ENCODE measurements around the gene CTDSPL2.

Gene CTDSPL2

GRCh38 chr15:44485880-44486279, 58.5 kb downstream of the CTDSPL2 start:
- no peak overlapping the region for H3K4me3 ChIP-seq (ENCODE audit: low read depth, low read length)
- TF ChIP-seq CTCF (IDR thresholded peaks at IDR 0.05; ENCODE audit: low read depth, low read length): no peak

DNA sequence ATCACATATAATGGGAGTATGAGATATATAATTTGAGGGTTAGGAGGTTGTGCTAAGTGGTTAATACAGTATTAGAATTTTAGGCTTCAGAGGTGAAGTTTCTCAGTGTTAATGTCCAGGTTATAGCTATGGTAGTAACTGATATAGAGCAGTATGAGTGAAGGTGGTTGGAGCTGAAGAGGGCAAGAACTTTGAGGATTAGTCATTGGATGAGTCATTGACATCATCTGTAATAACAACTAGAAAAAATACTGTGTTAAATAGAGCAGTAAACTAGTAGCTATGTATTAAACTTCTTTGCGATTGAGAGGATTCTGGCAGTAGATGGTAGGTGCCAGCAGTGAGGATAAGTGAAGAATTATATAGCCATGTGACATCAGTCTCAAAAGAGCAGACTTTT, 62.0 kb downstream of the CTDSPL2 start:
- H3K4me3 ChIP-seq (ENCODE audit: low read depth, low read length): no peak overlapping the region
- TF ChIP-seq CTCF (IDR thresholded peaks at IDR 0.05; ENCODE audit: low read depth, low read length): no peak

DNA sequence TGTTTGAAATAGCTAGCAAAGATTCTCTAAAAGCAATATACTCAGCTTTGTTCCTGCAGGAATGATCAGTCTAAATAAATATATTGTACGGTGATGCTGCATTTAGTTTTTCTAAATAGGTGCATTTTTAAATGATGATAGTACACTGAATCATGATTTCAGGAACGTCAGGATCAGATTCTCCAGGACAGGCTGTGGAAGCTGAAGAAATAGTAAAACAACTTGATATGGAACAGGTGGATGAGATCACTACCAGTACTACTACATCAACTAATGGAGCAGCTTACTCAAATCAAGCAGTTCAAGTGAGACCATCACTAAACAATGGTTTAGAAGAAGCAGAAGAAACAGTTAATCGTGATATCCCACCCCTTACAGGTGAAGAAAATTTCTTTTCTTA, 63.2 kb downstream of the CTDSPL2 start:
- no peak overlapping the region for H3K4me3 ChIP-seq (ENCODE audit: low read depth, low read length)
- no peak for TF ChIP-seq CTCF (IDR thresholded peaks at IDR 0.05; ENCODE audit: low read depth, low read length)

DNA sequence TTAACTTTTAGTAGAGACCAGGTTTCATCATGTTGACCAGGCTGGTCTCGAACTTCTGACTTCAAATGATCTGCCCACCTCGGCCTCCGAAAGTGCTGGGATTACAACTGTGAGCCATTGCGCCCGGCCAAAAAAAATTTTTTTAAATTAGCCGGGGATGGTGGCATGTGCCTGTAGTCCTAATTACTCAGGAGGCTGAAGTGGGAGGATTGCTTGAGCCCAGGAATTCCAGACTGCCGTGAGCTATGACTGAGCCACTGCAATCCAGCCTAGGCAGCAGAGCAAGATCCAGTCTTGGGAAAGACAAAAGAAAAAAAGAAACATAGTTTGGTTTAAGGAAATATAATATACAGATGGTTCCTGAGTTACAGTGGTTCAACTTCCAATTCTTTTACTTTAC, 64.6 kb downstream of the CTDSPL2 start:
- no peak for TF ChIP-seq CTCF (IDR thresholded peaks at IDR 0.05; ENCODE audit: low read depth, low read length)
- H3K4me3 ChIP-seq (ENCODE audit: low read depth, low read length): no peak overlapping the region

DNA sequence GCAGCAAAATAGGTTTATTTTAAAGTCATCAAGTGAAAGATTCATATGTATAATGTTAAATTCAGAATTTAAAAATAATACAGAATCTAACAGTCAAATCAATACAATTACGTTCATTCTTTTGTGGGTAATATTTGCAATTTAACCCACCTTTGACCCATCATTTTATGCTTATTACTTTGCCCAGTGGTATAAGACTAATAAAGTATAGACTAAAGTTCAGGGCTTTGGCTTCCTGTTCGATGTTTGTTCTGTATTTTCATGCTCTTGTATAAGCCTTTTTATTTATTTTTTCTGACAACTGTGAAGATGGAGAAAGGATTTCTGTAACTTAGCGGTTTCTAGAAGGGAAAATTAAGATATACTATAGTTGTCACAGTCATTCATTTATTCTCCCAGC, 65.2 kb downstream of the CTDSPL2 start:
- H3K4me3 ChIP-seq (ENCODE audit: low read depth, low read length): no peak overlapping the region
- no peak for TF ChIP-seq CTCF (IDR thresholded peaks at IDR 0.05; ENCODE audit: low read depth, low read length)

DNA sequence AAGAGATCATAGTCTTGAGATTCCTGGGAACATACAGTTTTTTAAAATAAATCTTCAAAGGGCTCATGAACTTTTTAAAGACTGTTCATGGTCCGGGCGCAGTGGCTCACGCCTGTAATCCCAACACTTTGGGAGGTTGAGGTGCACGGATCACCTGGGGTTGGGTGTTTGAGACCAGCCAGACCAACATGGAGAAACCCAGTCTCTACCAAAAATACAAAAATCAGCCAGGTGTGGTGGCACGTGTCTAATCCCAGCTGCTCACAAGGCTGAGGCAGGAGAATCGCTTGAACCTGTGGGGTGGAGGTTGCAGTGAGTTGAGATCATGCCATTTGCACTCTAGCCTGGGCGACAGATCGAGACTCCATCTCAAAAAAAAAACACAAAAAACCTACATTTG, 68.1 kb downstream of the CTDSPL2 start:
- TF ChIP-seq CTCF (IDR thresholded peaks at IDR 0.05; ENCODE audit: low read depth, low read length): no peak
- H3K4me3 ChIP-seq (ENCODE audit: low read depth, low read length): no peak overlapping the region

GRCh38 chr15:44500555-44500954, 73.1 kb downstream of the CTDSPL2 start:
- H3K4me3 ChIP-seq (ENCODE audit: low read depth, low read length): no peak overlapping the region
- TF ChIP-seq CTCF (IDR thresholded peaks at IDR 0.05; ENCODE audit: low read depth, low read length): no peak

Measured in WI38 (cell line).